SU-DHL-6 (cell line): ENCODE results near the gene DOCK11.
"Not testable (repeated sequence)": the region's sequence is repeated elsewhere in the genome, so short reads cannot be mapped to it uniquely, and the experiment has no call there.

Experiments
- H2AFZ ChIP-seq: fragments of 200-600 bp; sonication (generic); 2 replicates; pipeline ENCODE4 v1.6.1; 2014; ENCODE audit warnings: low read depth, mild to moderate bottlenecking, moderate library complexity, mixed read lengths, antibody characterized with exemption, low read length; ENCODE audit not compliant: severe bottlenecking
- H3F3A ChIP-seq: fragments of 200-600 bp; shearing (Covaris generic); 2 replicates; pipeline ENCODE4 v1.6.0; 2016; ENCODE audit warnings: antibody characterized with exemption, mild to moderate bottlenecking; ENCODE audit not compliant: insufficient read depth
- H3K27ac ChIP-seq: fragments of 200-600 bp; sonication (generic); 2 replicates; pipeline ENCODE4 v1.5.1; 2016; ENCODE audit warnings: low read depth, mild to moderate bottlenecking, low read length, moderate library complexity, mixed read lengths
- H3K27me3 ChIP-seq: fragments of 200-600 bp; sonication (generic), shearing (Covaris generic); 2 replicates; pipeline ENCODE4 v1.6.0; 2014; ENCODE audit warnings: mild to moderate bottlenecking, low read length
- H3K36me3 ChIP-seq: fragments of 200-600 bp; sonication (generic); 2 replicates; pipeline ENCODE4 v1.6.1; 2014; ENCODE audit warnings: mild to moderate bottlenecking, low read length, mixed read lengths
- H3K4me2 ChIP-seq: fragments of 300-600, 200-600 bp; shearing (Covaris generic), sonication (generic); 2 replicates; pipeline ENCODE4 v1.6.0; 2014; ENCODE audit warnings: low read length, low read depth, mild to moderate bottlenecking; ENCODE audit not compliant: poor library complexity, severe bottlenecking
- H3K4me3 ChIP-seq: fragments of 200-600 bp; sonication (generic); 2 replicates; pipeline ENCODE4 v1.5.1; 2014; ENCODE audit warnings: antibody characterized with exemption, low read length, mild to moderate bottlenecking, mixed read lengths; ENCODE audit not compliant: insufficient read depth, poor library complexity, severe bottlenecking
- H3K79me2 ChIP-seq: fragments of 200-600 bp; sonication (generic); 2 replicates; pipeline ENCODE4 v1.6.1; 2014; ENCODE audit warnings: mild to moderate bottlenecking, low read length, moderate library complexity; ENCODE audit not compliant: insufficient read depth
- H3K9ac ChIP-seq: fragments of 200-600 bp; sonication (generic); 2 replicates; pipeline ENCODE4 v1.7.0; 2014; ENCODE audit warnings: mild to moderate bottlenecking, low read length
- H3K9me2 ChIP-seq: fragments of 200-600 bp; sonication (generic); replicated peaks from 2 replicates; pipeline ENCODE4 v1.6.1; 2014; ENCODE audit warnings: low read length; ENCODE audit not compliant: insufficient read depth
- H3K9me3 ChIP-seq: fragments of 200-600 bp; sonication (generic); 2 replicates; pipeline ENCODE4 v1.6.1; 2014; ENCODE audit warnings: low read length, mixed read lengths; ENCODE audit not compliant: insufficient read depth
- H4K20me1 ChIP-seq: fragments of 200-600 bp; sonication (generic); 2 replicates; pipeline ENCODE4 v1.6.1; 2014; ENCODE audit warnings: low read depth, mild to moderate bottlenecking, antibody characterized with exemption, low read length, moderate library complexity, mixed read lengths
- EZH2phosphoT487 ChIP-seq: fragments of 200-600 bp; sonication (generic), shearing (Covaris generic); conservative IDR thresholded peaks from 2 replicates; pipeline ENCODE4 v1.6.1; 2018; ENCODE audit warnings: mild to moderate bottlenecking, antibody characterized with exemption, low read length, moderate library complexity, mixed read lengths
- TF ChIP-seq, protein P1 (sequence below): fragments of 200-600 bp; sonication (generic); IDR thresholded peaks from one replicate; pipeline ENCODE4 v1.5.1; 2017; ENCODE audit warnings: antibody characterized with exemption, mild to moderate bottlenecking, low read length, moderate library complexity; ENCODE audit not compliant: insufficient read depth, poor library complexity, severe bottlenecking

Gene DOCK11

DNA sequence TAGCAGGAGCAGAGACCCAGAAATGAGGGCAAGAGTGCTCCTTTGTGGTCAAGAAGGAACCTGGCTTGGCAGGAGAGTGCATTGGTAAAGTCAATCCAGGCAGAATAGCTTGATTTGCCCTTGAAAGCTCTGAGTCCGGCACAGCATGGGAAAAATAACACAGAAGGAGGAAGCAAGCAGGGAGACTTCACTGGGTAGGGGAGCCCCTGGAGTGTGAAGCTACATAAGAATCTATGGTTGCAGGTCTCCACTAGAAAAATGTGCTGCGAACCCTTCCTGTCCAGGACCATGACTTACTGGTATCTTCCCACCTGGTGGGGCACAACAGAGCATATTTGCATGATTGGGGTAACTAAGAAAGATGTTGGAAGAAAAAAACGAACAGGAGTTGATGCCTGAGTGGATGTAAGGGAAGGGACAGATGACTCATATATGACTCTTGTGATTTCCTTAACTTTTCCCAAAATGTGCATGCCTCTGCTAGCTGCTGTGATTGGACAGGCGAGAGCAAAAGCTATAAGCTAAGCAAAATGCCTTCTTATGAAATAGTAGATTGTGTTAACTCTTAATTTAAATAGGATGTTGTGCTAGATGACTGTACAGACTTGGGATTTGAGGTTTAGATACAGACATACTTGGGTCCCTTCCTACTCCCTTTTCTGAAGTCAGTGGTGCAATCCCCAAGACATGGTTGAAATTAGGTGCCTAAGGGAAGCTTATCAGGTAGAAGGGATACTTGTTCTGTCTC, 235.1 kb downstream of the DOCK11 start:
- Histone ChIP-seq H3K9ac (no peak overlapping the region), H3K27ac (no peak overlapping the region), H3K4me3 (no peak overlapping the region), H3K9me2 (no peaks in the 10 kb centered on the region), H3K79me2 (no peaks in the 10 kb centered on the region), H3K27me3 (no peaks in the 10 kb centered on the region), H3K36me3 (no peaks in the 10 kb centered on the region), H3F3A (no peaks in the 10 kb centered on the region), H2AFZ (no peak overlapping the region), H4K20me1 (no peaks in the 10 kb centered on the region), H3K4me2 (no peak overlapping the region), H3K9me3 (no peaks in the 10 kb centered on the region)
- TF ChIP-seq, protein P1, sequence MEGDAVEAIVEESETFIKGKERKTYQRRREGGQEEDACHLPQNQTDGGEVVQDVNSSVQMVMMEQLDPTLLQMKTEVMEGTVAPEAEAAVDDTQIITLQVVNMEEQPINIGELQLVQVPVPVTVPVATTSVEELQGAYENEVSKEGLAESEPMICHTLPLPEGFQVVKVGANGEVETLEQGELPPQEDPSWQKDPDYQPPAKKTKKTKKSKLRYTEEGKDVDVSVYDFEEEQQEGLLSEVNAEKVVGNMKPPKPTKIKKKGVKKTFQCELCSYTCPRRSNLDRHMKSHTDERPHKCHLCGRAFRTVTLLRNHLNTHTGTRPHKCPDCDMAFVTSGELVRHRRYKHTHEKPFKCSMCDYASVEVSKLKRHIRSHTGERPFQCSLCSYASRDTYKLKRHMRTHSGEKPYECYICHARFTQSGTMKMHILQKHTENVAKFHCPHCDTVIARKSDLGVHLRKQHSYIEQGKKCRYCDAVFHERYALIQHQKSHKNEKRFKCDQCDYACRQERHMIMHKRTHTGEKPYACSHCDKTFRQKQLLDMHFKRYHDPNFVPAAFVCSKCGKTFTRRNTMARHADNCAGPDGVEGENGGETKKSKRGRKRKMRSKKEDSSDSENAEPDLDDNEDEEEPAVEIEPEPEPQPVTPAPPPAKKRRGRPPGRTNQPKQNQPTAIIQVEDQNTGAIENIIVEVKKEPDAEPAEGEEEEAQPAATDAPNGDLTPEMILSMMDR: no peak
- TF ChIP-seq EZH2phosphoT487: no peak

DNA sequence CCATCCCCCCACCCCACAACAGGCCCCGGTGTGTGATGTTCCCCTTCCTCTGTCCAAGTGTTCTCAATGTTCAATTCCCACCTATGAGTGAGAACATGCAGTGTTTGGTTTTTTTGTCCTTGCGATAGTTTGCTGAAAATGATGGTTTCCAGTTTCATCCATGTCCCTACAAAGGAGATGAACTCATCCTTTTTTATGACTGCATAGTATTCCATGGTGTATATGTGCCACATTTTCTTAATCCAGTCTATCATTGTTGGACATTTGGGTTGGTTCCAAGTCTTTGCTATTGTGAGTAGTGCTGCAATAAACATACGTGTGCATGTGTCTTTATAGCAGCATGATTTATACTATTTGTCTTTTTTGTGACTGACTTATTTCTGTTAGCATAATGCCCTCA, 236.9 kb downstream of the DOCK11 start:
- H2AFZ ChIP-seq, H3K4me3 ChIP-seq, H3K27me3 ChIP-seq, H3K27ac ChIP-seq, H4K20me1 ChIP-seq, H3K9me3 ChIP-seq, H3K36me3 ChIP-seq, H3K9me2 ChIP-seq, H3K4me2 ChIP-seq, H3K79me2 ChIP-seq, H3F3A ChIP-seq, H3K9ac ChIP-seq: not testable (repeated sequence)

DNA sequence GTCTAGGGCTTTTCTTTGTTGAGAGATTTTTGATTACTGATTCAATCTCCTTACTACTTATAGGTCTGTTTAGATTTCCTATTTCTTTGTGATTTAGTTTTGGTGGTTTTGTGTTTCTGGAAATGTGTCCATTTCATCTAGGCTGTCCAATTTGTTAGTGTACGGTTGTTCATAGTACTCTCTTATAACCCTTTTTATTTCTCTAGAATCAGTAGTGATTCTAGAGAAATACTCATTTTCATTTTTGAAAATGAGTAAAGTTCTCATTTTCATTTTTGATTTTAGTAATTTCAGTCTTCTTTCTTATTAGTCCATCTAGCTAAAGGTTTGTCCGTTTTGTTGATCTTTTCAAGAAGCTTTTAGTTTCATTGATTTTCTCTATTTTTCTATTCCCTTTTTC, 239.3 kb downstream of the DOCK11 start:
- H3K4me2 ChIP-seq: no peak overlapping the region
- H3K79me2 ChIP-seq: no peaks in the 10 kb centered on the region
- TF ChIP-seq, protein P1: no peak
- TF ChIP-seq EZH2phosphoT487: no peak
- H4K20me1 ChIP-seq: no peaks in the 10 kb centered on the region
- no peak overlapping the region for H3K9ac ChIP-seq
- no peak overlapping the region for H2AFZ ChIP-seq
- no peak overlapping the region for H3K27ac ChIP-seq
- no peaks in the 10 kb centered on the region for H3K9me2 ChIP-seq
- no peaks in the 10 kb centered on the region for H3K27me3 ChIP-seq
- H3F3A ChIP-seq: no peaks in the 10 kb centered on the region
- H3K36me3 ChIP-seq: no peaks in the 10 kb centered on the region
- H3K9me3 ChIP-seq: no peaks in the 10 kb centered on the region
- no peak overlapping the region for H3K4me3 ChIP-seq
